ENCODE data around the gene MYO5B. TPM values are rescaled to one million over a fixed set of nuclear protein-coding genes. Genes with fewer than 3 reads are reported as not detected.
"Not testable (repeated sequence)": the region's sequence is repeated elsewhere in the genome, so short reads cannot be mapped to it uniquely, and the experiment has no call there.

The MYO5B gene
- total and polyA plus RNA-seq, 10 of the 15 experiments (the other 5 are each of a cell fraction or from before 2014, with no cell fraction given): 2.5 to 4.5 (median 3.3) TPM

DNA sequence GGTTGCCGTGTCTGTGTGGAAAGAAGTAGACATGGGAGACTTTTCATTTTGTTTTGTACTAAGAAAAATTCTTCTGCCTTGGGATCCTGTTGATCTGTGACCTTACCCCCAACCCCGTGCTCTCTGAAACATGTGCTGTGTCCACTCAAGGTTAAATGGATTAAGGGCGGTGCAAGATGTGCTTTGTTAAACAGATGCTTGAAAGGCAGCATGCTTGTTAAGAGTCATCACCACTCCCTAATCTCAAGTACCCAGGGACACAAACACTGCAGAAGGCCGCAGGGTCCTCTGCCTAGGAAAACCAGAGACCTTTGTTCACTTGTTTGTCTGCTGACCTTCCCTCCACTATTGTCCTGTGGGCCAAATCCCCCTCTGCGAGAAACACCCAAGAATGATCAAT, 394.5 kb downstream of the MYO5B start:
- H3K27ac ChIP-seq (ENCODE audit: control insufficient read depth, insufficient read depth); CTCF ChIA-PET; intact Hi-C loops (cut with micrococcal nuclease; ENCODE audit: unreplicated experiment); H3K79me2 ChIP-seq (ENCODE audit: control insufficient read depth, insufficient read depth, low read length); FAIRE-seq; H3K4me3 ChIP-seq; RAD21 ChIA-PET (ENCODE audit: unreplicated experiment); H3K36me3 ChIP-seq (ENCODE audit: control insufficient read depth in 2 of 2, insufficient read depth in 2 of 2, low read length in 1 of 2); DNase-seq (ENCODE audit: low read depth, low spot score); H3K9ac ChIP-seq (ENCODE audit: control insufficient read depth, insufficient read depth, low read length); in situ Hi-C loops (cut with MboI); H3K9me3 ChIP-seq (replicated peaks; ENCODE audit: control insufficient read depth, insufficient read depth, low read length); H3K27me3 ChIP-seq (replicated peaks in 1 of 2; ENCODE audit: control insufficient read depth in 2 of 2, insufficient read depth in 2 of 2, low read length in 1 of 2); H2AFZ ChIP-seq (ENCODE audit: control insufficient read depth, low read depth, low read length); SMC1A ChIA-PET (ENCODE audit: uncharacterized antibody, unreplicated experiment); H3K4me2 ChIP-seq (ENCODE audit: control insufficient read depth, insufficient read depth); ATAC-seq; H3K4me1 ChIP-seq (ENCODE audit: control insufficient read depth, insufficient read depth, low read length); H4K20me1 ChIP-seq (ENCODE audit: control insufficient read depth, insufficient read depth); POLR2A ChIA-PET; BruUV-seq (replicated peaks): not testable (repeated sequence)
- WGBS (ENCODE audit: insufficient coverage, insufficient replicate concordance, low lambda C conversion rate, missing lambda C conversion rate): 90% methylated on average over 3 of the region's 5 CpGs

DNA sequence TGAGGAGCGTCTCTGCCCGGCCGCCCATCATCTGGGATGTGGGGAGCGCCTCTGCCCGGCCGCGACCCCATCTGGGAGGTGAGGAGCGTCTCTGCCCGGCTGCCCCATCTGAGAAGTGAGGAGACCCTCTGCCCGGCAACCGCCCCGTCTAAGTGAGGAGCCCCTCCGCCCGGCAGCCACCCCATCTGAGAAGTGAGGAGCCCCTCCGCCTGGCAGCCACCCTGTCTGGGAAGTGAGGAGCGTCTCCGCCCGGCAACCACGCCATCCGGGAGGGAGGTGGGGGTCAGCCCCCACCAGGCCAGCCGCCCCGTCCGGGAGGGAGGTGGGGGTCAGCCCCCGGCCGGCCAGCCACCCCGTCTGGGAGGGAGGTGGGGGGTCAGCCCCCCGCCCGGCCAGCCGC, 395.1 kb downstream of the MYO5B start:
- H3K79me2 ChIP-seq (ENCODE audit: control insufficient read depth, insufficient read depth, low read length); DNase-seq (ENCODE audit: low read depth, low spot score); FAIRE-seq; RAD21 ChIA-PET (ENCODE audit: unreplicated experiment); H3K4me3 ChIP-seq; H3K4me2 ChIP-seq (ENCODE audit: control insufficient read depth, insufficient read depth); H3K27me3 ChIP-seq (replicated peaks in 1 of 2; ENCODE audit: control insufficient read depth in 2 of 2, insufficient read depth in 2 of 2, low read length in 1 of 2); H3K9me3 ChIP-seq (replicated peaks; ENCODE audit: control insufficient read depth, insufficient read depth, low read length); BruUV-seq (replicated peaks); H3K4me1 ChIP-seq (ENCODE audit: control insufficient read depth, insufficient read depth, low read length); intact Hi-C loops (cut with micrococcal nuclease; ENCODE audit: unreplicated experiment); ATAC-seq; H4K20me1 ChIP-seq (ENCODE audit: control insufficient read depth, insufficient read depth); H3K36me3 ChIP-seq (ENCODE audit: control insufficient read depth in 2 of 2, insufficient read depth in 2 of 2, low read length in 1 of 2); H3K9ac ChIP-seq (ENCODE audit: control insufficient read depth, insufficient read depth, low read length); H3K27ac ChIP-seq (ENCODE audit: control insufficient read depth, insufficient read depth); H2AFZ ChIP-seq (ENCODE audit: control insufficient read depth, low read depth, low read length); CTCF ChIA-PET; in situ Hi-C loops (cut with MboI); SMC1A ChIA-PET (ENCODE audit: uncharacterized antibody, unreplicated experiment); POLR2A ChIA-PET: not testable (repeated sequence)
- over 99% methylated on average over 14 of the region's 29 CpGs for WGBS (ENCODE audit: insufficient coverage, insufficient replicate concordance, low lambda C conversion rate, missing lambda C conversion rate)

- H3K79me2 ChIP-seq (ENCODE audit: control insufficient read depth, insufficient read depth, low read length): no peaks in the 10 kb centered on the region
- in situ Hi-C loops (cut with MboI): no loop called here
- H3K27me3 ChIP-seq (replicated peaks in 1 of 2; ENCODE audit: control insufficient read depth in 2 of 2, insufficient read depth in 2 of 2, low read length in 1 of 2): no peaks in the 10 kb centered on the region
- ATAC-seq (no peak), DNase-seq (ENCODE audit: low read depth, low spot score) (no peak), FAIRE-seq (no peak)
- no peak overlapping the region for H3K4me3 ChIP-seq
- SMC1A ChIA-PET (ENCODE audit: uncharacterized antibody, unreplicated experiment): no interaction called here
- no peak overlapping the region for H3K4me2 ChIP-seq (ENCODE audit: control insufficient read depth, insufficient read depth)
- no TSS peak for BruUV-seq (replicated peaks)
- CTCF ChIA-PET: no interaction called here
- H3K4me1 ChIP-seq (ENCODE audit: control insufficient read depth, insufficient read depth, low read length): no peaks in the 10 kb centered on the region
- intact Hi-C loops (cut with micrococcal nuclease; ENCODE audit: unreplicated experiment): no loop called here
- H4K20me1 ChIP-seq (ENCODE audit: control insufficient read depth, insufficient read depth): no peaks in the 10 kb centered on the region
- WGBS (ENCODE audit: insufficient coverage, insufficient replicate concordance, low lambda C conversion rate, missing lambda C conversion rate): 97% methylated on average over 4 of the region's 4 CpGs
- no peak overlapping the region for H3K27ac ChIP-seq (ENCODE audit: control insufficient read depth, insufficient read depth)
- H3K9ac ChIP-seq (ENCODE audit: control insufficient read depth, insufficient read depth, low read length): no peak overlapping the region
- POLR2A ChIA-PET: interaction anchor here (0.5 kb wide), 1 partner anchor 24 kb away, joined by 7 read pairs; no protein-coding TSS in a partner anchor
- RAD21 ChIA-PET (ENCODE audit: unreplicated experiment): no interaction called here
- peaks cover 0 to 12% of the 10 kb centered on the region in 2 experiments; a peak in 2 of 4 replicates for H3K36me3 ChIP-seq (ENCODE audit: control insufficient read depth in 2 of 2, insufficient read depth in 2 of 2, low read length in 1 of 2)
- no peaks in the 10 kb centered on the region for H3K9me3 ChIP-seq (replicated peaks; ENCODE audit: control insufficient read depth, insufficient read depth, low read length)
- no peak overlapping the region for H2AFZ ChIP-seq (ENCODE audit: control insufficient read depth, low read depth, low read length)
- TF ChIP-seq TBL1XR1 (IDR thresholded peaks at IDR 0.05; ENCODE audit: low read depth, low read length): no peak
- no peak for TF ChIP-seq MYB (IDR thresholded peaks at IDR 0.05; ENCODE audit: borderline replicate concordance, low read depth, low read length)
- no peak for TF ChIP-seq EZH2 (IDR thresholded peaks at IDR 0.05; ENCODE audit: borderline replicate concordance, control insufficient read depth, low read depth, low read length)
- TF ChIP-seq SPI1 (IDR thresholded peaks at IDR 0.05; ENCODE audit: borderline replicate concordance, insufficient read depth, low read depth, low read length): no peak
- no peak for TF ChIP-seq TCF3 (IDR thresholded peaks at IDR 0.05; ENCODE audit: borderline replicate concordance, insufficient read depth, low read depth, low read length)
- no peak for TF ChIP-seq SKIL (IDR thresholded peaks at IDR 0.05; ENCODE audit: low read depth, poor library complexity, severe bottlenecking)
- TF ChIP-seq STAT1 (conservative IDR thresholded peaks at IDR 0.05): no peak
- TF ChIP-seq RUNX3 (IDR thresholded peaks at IDR 0.05; ENCODE audit: low read length): no peak
Observed at GRCh38 chr18:49798001-49798400, 396.9 kb downstream of the MYO5B start.
